Spleen (tissue), 11 donors: ENCODE measurements around the gene SLC27A1. TPM values are rescaled to one million over a fixed set of nuclear protein-coding genes. Genes with fewer than 3 reads are reported as not detected.

Experiments used
- DNase-seq: peaks from one replicate; pipeline ENCODE4 v3.0.0-alpha.2; 2020
- H3K27ac ChIP-seq, 8 donors: fragments of 200-600 bp; sonication (generic) in 7 of 8; 1 replicate in 4 of 8; 2 replicates in 4 of 8; pipeline versions ENCODE4 v1.5.0 to v1.8.0; 2016 to 2021; ENCODE audit warnings: inconsistent platforms in 4 of 8, mild to moderate bottlenecking in 4 of 8, moderate library complexity in 1 of 8
- H3K27me3 ChIP-seq, 7 donors: fragments of 200-600 bp; sonication (generic) in 6 of 7; replicated peaks in 1 of 7; 1 replicate in 4 of 7; 2 replicates in 3 of 7; pipeline versions ENCODE4 v1.5.0 to v1.8.0; 2016 to 2021; ENCODE audit warnings: inconsistent platforms in 3 of 7, mild to moderate bottlenecking in 1 of 7
- H3K36me3 ChIP-seq, 6 donors: fragments of 200-600 bp; sonication (generic) in 5 of 6; 1 replicate in 4 of 6; 2 replicates in 2 of 6; pipeline versions ENCODE4 v1.5.0 to v1.8.0; 2016 to 2021; ENCODE audit warnings: inconsistent platforms in 2 of 6
- H3K4me1 ChIP-seq, 6 donors: fragments of 200-600 bp; sonication (generic) in 5 of 6; 1 replicate in 3 of 6; 2 replicates in 3 of 6; pipeline versions ENCODE4 v1.5.0 to v1.8.0; 2016 to 2021; ENCODE audit warnings: inconsistent platforms in 3 of 6
- H3K4me3 ChIP-seq, 8 donors: fragments of 200-600 bp; sonication (generic) in 7 of 8; 1 replicate in 4 of 8; 2 replicates in 4 of 8; pipeline versions ENCODE4 v1.5.0 to v1.8.0; 2016 to 2021; ENCODE audit warnings: inconsistent platforms in 4 of 8, mild to moderate bottlenecking in 4 of 8, moderate library complexity in 2 of 8
- H3K9me3 ChIP-seq, 8 donors: fragments of 200-600 bp; sonication (generic) in 7 of 8; 1 replicate in 4 of 8; 2 replicates in 4 of 8; pipeline versions ENCODE4 v1.5.0 to v1.8.0; 2016 to 2021; ENCODE audit warnings: inconsistent platforms in 4 of 8
- POLR2A ChIP-seq, 3 donors: fragments of 450-650 bp; IDR thresholded peaks; one replicate each; pipeline ENCODE4 v1.5.1; 2017; ENCODE audit warnings: antibody characterized with exemption in 3 of 3, mild to moderate bottlenecking in 1 of 3
- POLR2AphosphoS5 ChIP-seq, 3 donors: sonication (generic); formaldehyde crosslinking; IDR thresholded peaks; one replicate each; pipeline ENCODE4 v1.5.1; 2017; ENCODE audit warnings: antibody characterized with exemption in 3 of 3
- WGBS, 5 donors: extraction: QIAGEN DNeasy Blood & Tissue Kit in 3 of 5; methylation state at CpG; one replicate each; pipeline versions ENCODE4 v1.1.5 to v1.1.7; 2013 to 2018; 5-methylcytosine and 5-hydroxymethylcytosine counted together
- intact Hi-C: fragments of 100-400 bp; cut with DNase I; formaldehyde crosslinking; loops from one replicate; pipeline ENCODE4 v1.15.0; 2023; ENCODE audit warnings: low total_unique reads
- polyA plus RNA-seq, 3 donors: library from polyadenylated mRNA; stranded (reverse); fragments of 200-250 nt; gene quantifications; one replicate each; pipeline ENCODE4 v1.2.1, GENCODE V29; 2013
- total RNA-seq, 7 donors: library from RNA; depleted of rRNA in 3 of 7; stranded (reverse); fragments of >200 nt in 3 of 7; fragmentation: NEBNext Ultra II Directional in 4 of 7; extraction: Animal tissue kit (Norgen Biotek cat#: 25700) in 4 of 7; gene quantifications; one replicate each; pipeline versions ENCODE4 v1.1.0 to v1.2.1, GENCODE V29; 2016 to 2021
- TF ChIP-seq, protein P1 (sequence below), 11 experiments: fragments of 200-600 bp in 7 of 11; fragments of 450-650 bp in 4 of 11; sonication (generic) in 4 of 11; IDR thresholded peaks in 8 of 11; conservative IDR thresholded peaks in 3 of 11; 1 replicate in 7 of 11; 2 replicates in 4 of 11; pipeline versions ENCODE4 v1.4.0 to v1.8.0; 2016 to 2021; ENCODE audit warnings: antibody characterized with exemption in 11 of 11, inconsistent platforms in 4 of 11, mild to moderate bottlenecking in 1 of 11
- donor health status: healthy with polysubstance abuse.
- donor health status: DM: no; HTN: no; CAD: no; lungs with moderate emphysema.
- donor health status: DM: no; HTN: no; CAD: no.
- donor health status: Bipolar disorder and iron deficiency.
- donor health status: healthy.
- donor health status: DM: no; HTN: no; CAD: no.
- donor health status: DM: yes; HTN: yes; CAD: no.

Gene SLC27A1
- total and polyA plus RNA-seq, 10 donors: 4.8 to 23.3 (median 14.8) TPM

DNA sequence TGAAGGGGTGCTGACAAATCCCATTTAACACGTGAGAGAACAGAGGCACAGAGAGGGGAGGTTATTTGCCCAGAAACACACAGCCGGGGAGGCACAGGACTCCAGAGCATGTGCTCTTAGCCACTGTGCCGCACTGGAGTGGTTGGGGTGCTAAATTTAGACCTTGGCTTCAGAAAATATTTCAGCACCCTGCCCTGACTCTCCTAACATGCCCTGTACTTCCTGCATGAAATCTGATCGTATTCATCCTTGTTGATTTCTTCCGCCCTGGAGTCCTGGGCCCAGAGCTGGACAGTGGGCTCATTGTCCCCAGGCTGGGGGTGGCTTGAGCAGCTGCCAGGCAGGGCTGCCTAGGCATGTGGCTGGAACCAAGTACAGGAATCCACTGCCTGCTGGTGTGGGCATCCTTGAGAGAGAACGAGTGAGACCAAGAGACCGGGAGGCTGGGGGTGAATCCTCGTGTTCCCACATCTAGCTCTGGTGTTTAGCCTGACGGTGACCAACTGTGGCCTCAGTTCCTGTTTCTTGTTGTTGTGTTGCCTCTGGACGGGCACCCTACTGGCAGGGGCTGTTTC is 5.3 kb downstream of the SLC27A1 start:
- intact Hi-C loops: no loop called here
- Histone ChIP-seq H3K27me3 (no peaks in the 10 kb centered on the region), H3K36me3 (no peaks in the 10 kb centered on the region), H3K9me3 (no peaks in the 10 kb centered on the region), H3K4me1 (peaks cover 7 to 62% (median 28%) of the 10 kb centered on the region in 6 donors), H3K4me3 (no peak overlapping the region), H3K27ac (peak overlapping the region in 7 of 8 donors; percentile 19 to 78 (median 59))
- TF ChIP-seq POLR2A (IDR thresholded peaks at IDR 0.05): no peak
- peak in 2 of 3 donors; percentile 28 to 30 for TF ChIP-seq POLR2AphosphoS5 (IDR thresholded peaks at IDR 0.05)
- WGBS, 5 donors: 42 to 65% (median 43%) methylated on average over 10 of the region's 10 CpGs
- no peak for DNase-seq

DNA sequence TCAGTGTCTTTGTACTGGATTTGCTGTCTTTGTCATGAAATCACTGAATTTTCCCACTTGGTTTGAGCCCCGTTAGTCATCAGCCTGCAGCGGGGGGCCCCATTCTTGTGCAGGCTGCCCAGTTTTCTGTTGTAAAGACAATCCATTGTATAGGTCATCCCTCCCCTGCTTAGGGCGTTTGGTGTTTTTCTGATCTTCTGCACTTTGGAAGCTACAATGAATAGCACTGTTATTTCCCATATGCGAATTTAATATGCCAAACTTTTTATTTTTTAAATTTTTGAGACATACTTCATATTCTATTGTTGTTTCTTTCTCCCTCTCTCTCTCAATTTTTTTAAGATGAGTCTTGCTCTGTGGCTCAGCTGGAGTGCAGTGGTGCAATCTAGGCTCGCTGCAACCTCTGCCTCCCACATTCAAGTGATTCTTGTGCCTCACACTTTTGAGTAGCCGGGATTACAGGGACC is 9.0 kb downstream of the SLC27A1 start:
- peak overlapping the region in 1 of 8 donors; percentile 9 for H3K27ac ChIP-seq
- TF ChIP-seq, protein P1, sequence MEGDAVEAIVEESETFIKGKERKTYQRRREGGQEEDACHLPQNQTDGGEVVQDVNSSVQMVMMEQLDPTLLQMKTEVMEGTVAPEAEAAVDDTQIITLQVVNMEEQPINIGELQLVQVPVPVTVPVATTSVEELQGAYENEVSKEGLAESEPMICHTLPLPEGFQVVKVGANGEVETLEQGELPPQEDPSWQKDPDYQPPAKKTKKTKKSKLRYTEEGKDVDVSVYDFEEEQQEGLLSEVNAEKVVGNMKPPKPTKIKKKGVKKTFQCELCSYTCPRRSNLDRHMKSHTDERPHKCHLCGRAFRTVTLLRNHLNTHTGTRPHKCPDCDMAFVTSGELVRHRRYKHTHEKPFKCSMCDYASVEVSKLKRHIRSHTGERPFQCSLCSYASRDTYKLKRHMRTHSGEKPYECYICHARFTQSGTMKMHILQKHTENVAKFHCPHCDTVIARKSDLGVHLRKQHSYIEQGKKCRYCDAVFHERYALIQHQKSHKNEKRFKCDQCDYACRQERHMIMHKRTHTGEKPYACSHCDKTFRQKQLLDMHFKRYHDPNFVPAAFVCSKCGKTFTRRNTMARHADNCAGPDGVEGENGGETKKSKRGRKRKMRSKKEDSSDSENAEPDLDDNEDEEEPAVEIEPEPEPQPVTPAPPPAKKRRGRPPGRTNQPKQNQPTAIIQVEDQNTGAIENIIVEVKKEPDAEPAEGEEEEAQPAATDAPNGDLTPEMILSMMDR (IDR thresholded peaks at IDR 0.05 in 8 of 11, conservative IDR thresholded peaks at IDR 0.05 in 3 of 11): no peak
- TF ChIP-seq POLR2A (IDR thresholded peaks at IDR 0.05) (no peak), POLR2AphosphoS5 (IDR thresholded peaks at IDR 0.05) (no peak)
- WGBS, 5 donors: 78 to 88% (median 82%) methylated on average over 6 of the region's 6 CpGs
- H3K9me3 ChIP-seq: no peaks in the 10 kb centered on the region
- no peaks in the 10 kb centered on the region for H3K27me3 ChIP-seq
- intact Hi-C loops: no loop called here
- DNase-seq: no peak
- peaks cover 0 to 44% (median 15%) of the 10 kb centered on the region in 6 donors for H3K4me1 ChIP-seq
- H3K36me3 ChIP-seq: no peaks in the 10 kb centered on the region
- H3K4me3 ChIP-seq: no peak overlapping the region

DNA sequence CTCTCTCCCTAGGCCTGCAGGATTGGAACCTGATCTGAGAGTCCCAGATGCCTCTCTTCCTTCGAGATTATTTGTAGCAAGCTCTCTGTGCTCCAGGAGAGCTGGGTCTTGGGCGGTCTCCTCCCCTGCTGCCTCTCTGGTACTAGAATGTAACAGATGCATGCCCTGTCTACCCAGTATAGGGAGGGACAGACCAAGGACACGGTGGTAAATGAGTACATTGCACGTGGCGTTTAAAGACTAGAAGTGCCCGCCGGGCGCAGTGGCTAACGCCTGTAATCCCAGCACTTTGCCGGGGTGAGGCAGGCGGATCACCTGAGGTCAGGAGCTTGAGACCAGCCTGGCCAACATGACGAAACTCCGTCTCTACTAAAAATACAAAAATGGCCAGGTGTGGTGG is 11.7 kb downstream of the SLC27A1 start:
- Histone ChIP-seq H3K4me3 (no peak overlapping the region), H3K9me3 (no peaks in the 10 kb centered on the region), H3K36me3 (no peaks in the 10 kb centered on the region), H3K27me3 (no peaks in the 10 kb centered on the region), H3K27ac (peak overlapping the region in 3 of 8 donors; percentile 8 to 54 (median 42)), H3K4me1 (peaks cover 0 to 31% (median 7%) of the 10 kb centered on the region in 6 donors)
- no peak for TF ChIP-seq POLR2AphosphoS5 (IDR thresholded peaks at IDR 0.05)
- TF ChIP-seq, protein P1 (IDR thresholded peaks at IDR 0.05 in 8 of 11, conservative IDR thresholded peaks at IDR 0.05 in 3 of 11): no peak
- intact Hi-C loops: no loop called here
- WGBS, 5 donors: 87 to 95% (median 90%) methylated on average over 13 of the region's 13 CpGs
- no peak for DNase-seq

DNA sequence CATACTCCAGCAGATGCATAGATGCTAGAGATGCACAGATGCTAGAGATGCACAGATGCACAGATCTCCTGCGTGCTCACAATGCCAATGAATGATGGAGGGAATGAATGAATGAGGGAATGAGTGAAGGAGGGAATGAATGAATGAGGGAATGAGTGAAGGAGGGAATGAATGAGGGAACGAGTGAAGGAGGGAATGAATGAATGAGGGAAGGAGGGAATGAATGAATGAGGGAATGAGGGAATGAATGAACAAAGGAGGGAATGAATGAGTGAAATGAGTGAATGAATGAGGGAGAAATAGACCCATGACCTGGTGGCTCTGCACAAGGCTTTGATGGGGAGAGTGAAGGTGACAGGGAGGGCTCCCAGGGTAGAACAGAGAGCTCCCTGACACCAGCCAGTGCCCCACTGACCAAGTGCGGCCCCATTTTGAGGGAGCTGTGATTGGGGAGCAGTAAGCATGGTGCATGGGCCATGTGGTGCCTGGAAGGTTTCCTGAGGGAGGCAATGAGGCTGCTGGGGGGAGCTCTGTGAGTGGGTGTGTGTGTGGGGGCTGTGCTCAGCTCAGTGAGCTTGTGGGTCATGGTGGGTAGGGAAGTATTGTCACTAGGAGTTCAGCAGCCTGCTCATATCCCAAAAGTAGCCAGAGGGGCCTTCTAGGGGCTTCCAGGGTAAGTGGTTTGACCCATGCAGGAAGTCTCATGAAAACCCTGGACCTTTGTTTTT is 12.7 kb downstream of the SLC27A1 start:
- no peak for DNase-seq
- Histone ChIP-seq H3K9me3 (no peaks in the 10 kb centered on the region), H3K27me3 (no peaks in the 10 kb centered on the region), H3K4me3 (no peak overlapping the region), H3K36me3 (no peaks in the 10 kb centered on the region), H3K4me1 (peaks cover 0 to 42% (median 12%) of the 10 kb centered on the region in 6 donors), H3K27ac (no peak overlapping the region)
- no peak for TF ChIP-seq POLR2A (IDR thresholded peaks at IDR 0.05)
- TF ChIP-seq, protein P1 (IDR thresholded peaks at IDR 0.05 in 8 of 11, conservative IDR thresholded peaks at IDR 0.05 in 3 of 11): no peak
- no peak for TF ChIP-seq POLR2AphosphoS5 (IDR thresholded peaks at IDR 0.05)
- intact Hi-C loops: no loop called here
- WGBS, 5 donors: 77 to 91% (median 84%) methylated on average over 3 of the region's 3 CpGs
